Choroid plexus epithelial cell (primary cell): ENCODE measurements around the gene CHMP6.

ENCODE experiments used
- DNase-seq: peaks from one replicate; pipeline ENCODE4 v3.0.0-alpha.2; 2010; ENCODE audit warnings: low read depth
- H3K4me3 ChIP-seq: 2 replicates; pipeline ENCODE4 v1.5.1; 2011; ENCODE audit warnings: low read depth, mild to moderate bottlenecking, control low read depth, low read length, moderate library complexity
- TF ChIP-seq, protein P1 (sequence below): conservative IDR thresholded peaks from 2 replicates; pipeline ENCODE4 v1.5.1; 2011; ENCODE audit warnings: low read depth, mild to moderate bottlenecking, control low read depth, inconsistent platforms, low read length, moderate library complexity

The CHMP6 gene

DNA sequence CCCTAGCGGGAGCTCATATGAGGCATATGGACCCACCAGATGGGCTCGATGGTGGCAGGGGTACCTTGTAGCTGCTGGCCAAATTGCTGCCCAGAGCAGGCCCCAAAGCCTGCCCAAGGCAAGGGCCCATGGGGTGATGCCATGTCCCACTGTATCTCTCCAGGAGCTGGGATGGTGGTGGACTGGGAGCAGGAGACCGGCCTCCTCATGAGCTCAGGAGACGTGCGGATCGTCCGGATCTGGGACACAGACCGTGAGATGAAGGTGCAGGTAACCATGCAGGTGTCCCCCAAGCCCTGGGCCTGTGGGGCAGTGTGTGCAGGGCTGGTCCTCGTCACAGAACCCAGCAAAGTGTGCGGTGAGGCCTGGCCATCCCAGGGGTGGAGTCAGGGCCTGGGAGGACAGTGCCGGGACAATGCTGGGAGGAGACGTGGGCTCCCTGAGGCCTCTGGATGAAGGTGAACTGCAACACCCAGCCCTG is 34.1 kb upstream of the CHMP6 start:
- no peak overlapping the region for H3K4me3 ChIP-seq
- TF ChIP-seq, protein P1, sequence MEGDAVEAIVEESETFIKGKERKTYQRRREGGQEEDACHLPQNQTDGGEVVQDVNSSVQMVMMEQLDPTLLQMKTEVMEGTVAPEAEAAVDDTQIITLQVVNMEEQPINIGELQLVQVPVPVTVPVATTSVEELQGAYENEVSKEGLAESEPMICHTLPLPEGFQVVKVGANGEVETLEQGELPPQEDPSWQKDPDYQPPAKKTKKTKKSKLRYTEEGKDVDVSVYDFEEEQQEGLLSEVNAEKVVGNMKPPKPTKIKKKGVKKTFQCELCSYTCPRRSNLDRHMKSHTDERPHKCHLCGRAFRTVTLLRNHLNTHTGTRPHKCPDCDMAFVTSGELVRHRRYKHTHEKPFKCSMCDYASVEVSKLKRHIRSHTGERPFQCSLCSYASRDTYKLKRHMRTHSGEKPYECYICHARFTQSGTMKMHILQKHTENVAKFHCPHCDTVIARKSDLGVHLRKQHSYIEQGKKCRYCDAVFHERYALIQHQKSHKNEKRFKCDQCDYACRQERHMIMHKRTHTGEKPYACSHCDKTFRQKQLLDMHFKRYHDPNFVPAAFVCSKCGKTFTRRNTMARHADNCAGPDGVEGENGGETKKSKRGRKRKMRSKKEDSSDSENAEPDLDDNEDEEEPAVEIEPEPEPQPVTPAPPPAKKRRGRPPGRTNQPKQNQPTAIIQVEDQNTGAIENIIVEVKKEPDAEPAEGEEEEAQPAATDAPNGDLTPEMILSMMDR: no peak
- no peak for DNase-seq

DNA sequence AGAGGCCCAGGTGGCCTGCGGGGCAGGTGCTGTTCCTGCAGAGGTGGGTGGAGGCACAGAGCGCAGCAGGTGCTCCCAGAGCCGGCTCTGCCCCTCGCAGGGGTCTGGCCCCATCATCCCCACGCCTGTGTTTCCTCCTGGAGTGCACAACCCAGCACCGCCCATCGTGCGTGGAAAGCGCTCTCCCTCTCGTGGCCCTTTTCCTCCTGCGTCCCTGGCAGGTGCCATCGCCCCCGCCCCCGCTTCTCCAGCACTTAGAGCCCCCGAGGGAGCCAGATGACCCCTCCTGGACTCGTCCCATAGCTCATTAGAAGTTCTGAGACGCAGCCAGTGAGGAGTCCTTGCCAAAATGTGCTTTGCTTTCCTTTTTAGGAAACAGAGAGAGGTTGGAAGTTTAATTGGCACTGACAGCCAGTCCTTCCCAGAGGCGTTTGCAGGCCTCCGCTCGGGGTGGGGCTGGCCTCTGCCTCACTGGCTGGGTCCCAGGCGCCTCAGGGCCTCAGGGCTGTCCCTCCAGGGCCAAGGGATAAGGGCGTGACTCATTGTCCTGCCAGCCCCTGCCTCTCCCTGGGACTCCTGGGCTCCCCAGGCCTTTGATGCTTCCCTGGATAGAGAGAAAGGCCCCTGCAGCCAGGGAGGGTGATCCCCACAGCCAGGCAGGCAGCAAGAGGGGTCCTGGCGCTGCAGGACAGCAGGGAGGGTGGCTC is 32.2 kb upstream of the CHMP6 start:
- DNase-seq: peak; percentile 24
- no peak overlapping the region for H3K4me3 ChIP-seq
- TF ChIP-seq, protein P1: no peak

DNA sequence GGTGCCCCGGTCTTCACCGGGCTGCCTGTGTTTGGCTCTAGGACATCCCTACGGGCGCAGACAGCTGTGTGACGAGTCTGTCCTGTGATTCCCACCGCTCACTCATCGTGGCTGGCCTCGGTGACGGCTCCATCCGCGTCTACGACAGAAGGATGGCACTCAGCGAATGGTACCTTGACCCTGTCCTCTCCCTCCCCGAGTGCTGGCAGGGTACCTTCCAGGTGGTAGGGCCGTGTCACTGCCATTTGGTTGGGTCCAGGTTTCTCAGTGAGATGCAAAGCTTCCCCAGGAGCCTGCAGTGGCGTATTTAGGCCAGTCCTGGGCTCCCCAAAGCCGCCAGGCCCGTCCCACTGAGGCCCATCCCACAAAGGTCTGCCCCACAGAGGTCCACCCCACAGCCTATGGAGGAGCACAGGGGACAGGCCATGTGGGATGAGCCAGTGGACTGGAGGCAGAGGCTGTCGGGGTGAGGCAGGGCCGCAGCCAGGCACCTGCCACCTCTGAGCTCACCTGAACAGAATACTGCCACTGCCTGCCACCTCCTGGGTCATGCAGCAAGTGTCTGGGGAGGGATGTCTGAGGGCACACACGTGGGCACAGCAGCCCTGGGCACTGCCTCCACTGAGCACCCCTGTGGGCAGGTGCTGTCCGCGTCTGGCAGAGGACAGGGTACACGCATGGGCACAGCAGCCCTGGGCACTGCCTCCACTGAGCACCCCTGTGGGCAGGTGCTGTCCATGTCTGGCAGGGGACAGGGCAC is 31.4 kb upstream of the CHMP6 start:
- TF ChIP-seq, protein P1: no peak
- DNase-seq: no peak
- no peak overlapping the region for H3K4me3 ChIP-seq

DNA sequence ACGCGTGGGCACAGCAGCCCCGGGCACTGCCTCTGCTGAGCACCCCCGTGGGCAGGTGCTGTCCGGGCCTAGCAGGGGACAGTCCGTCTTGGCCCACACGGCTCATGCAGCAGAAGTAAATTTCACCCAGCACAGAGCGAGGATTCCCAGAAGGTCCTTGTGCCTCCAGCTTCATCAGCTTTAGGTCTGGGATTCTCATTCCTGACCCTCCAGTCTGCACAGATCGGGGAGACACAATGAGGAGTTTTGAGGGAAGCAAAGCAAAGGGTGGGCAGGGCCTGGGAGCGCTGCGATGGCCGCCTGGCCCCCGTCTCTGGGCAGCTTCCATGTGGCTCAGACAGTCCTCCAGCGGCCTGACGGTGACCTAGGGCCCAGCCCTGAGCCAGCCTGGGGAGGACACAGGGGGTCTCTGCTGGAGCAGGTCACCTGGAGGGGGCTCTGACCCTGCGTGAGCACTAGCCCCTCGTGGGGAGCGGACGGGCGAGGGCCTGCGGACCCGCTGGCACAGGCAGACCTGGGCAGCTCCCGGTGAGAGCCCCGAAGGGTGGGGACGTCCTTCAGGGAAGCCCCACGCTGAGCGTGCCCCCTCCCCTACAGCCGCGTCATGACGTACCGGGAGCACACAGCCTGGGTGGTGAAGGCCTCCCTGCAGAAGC is 30.7 kb upstream of the CHMP6 start:
- TF ChIP-seq, protein P1: no peak
- no peak overlapping the region for H3K4me3 ChIP-seq

DNA sequence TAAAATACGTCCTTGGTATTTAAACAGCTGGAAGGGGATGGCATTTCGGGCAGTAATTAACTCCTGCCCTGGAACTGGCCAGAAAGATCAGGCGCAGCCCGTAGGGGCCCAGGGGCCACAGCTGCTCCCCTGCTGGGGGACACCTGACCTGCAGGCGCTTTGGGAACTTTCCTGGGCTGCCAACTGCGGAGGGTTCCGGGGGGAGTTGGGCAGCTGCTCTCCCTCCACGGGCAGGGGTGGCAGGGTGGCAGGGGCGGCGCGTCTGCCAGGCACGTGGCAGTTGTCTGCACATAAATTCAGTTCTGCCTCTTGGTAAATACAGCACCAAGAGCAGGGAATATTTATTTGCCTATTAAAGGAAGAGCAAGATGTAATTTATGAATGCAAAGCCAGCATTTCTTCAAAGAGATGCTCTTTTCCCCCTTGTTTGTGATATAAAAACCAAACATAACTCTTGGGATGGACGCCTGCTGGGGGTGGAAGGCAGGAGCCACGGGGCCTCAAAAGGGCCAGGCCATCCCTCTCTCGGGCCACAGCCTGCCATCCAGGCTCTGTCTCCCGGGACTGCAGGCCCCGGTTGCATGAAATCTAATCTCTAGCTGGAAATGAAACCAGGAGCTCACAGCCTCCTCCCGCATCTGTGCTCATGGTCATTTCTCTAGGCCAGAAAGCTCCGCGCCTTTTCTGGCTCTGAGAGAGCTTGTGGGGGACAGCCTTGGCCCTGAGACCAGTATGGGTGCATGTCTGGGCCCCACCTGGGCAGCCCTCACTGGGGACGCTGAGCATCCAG is 29.9 kb upstream of the CHMP6 start:
- DNase-seq: no peak
- TF ChIP-seq, protein P1: no peak
- H3K4me3 ChIP-seq: no peak overlapping the region

More for the DNA sequence above, 30.7 kb upstream of the CHMP6 start:
- no peak for DNase-seq

DNA sequence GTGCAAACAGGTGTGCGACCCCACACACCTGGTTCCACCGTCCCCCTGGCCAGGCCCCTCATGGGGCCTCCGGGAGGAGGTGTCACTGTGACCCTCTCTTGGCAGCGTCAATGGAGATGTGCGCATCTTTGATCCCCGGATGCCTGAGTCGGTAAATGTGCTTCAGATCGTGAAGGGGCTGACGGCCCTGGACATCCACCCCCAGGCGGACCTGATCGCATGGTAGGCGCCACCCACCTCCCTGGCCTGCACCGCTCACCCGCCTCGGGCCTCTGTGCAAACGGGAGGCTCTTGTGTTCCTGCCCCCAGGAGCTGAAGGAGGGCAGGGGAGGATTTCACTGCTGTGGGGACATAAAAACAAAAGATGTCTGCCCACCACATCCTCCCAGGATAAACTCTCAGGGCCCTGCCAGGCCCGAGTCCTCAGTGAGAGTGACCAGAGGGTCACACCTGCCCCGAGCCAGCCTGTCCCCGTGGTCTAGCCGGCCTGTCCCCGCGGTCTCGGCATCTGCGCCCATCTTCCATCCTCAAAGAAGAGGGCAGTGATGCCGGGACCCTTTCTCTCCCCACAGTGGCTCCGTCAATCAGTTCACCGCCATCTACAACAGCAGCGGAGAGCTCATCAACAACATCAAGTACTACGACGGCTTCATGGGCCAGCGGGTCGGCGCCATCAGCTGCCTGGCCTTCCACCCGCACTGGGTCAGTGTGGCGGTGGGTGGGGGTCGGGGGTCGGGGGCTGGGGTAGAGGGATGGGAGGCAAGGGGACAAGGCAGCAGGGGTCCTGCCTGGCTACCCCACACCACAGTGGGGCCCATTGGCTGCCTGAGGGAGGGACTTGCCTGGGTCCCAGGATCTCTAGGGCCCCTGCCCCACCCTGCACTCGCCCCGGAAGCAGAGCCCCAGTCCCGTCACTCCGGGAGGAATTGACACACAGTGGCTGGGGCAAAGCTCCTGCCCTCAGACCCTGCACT is 29.0 kb upstream of the CHMP6 start:
- no peak for DNase-seq
- TF ChIP-seq, protein P1: no peak
- no peak overlapping the region for H3K4me3 ChIP-seq
